GM19372 (cell line): ENCODE results near the gene WIPF1.
"Not testable (repeated sequence)": the region's sequence is repeated elsewhere in the genome, so short reads cannot be mapped to it uniquely, and the experiment has no call there.

Source experiments
- ATAC-seq: cut with Tn5 transposase; IDR thresholded peaks from one replicate; pipeline ENCODE4 v1.9.1; 2021; ENCODE audit warnings: mild to moderate bottlenecking, low read depth, moderate library complexity; ENCODE audit not compliant: unreplicated experiment

Gene WIPF1

GRCh38 chr2:174575124-174575776, 22.4 kb downstream of the WIPF1 start:
- no peak for ATAC-seq

DNA sequence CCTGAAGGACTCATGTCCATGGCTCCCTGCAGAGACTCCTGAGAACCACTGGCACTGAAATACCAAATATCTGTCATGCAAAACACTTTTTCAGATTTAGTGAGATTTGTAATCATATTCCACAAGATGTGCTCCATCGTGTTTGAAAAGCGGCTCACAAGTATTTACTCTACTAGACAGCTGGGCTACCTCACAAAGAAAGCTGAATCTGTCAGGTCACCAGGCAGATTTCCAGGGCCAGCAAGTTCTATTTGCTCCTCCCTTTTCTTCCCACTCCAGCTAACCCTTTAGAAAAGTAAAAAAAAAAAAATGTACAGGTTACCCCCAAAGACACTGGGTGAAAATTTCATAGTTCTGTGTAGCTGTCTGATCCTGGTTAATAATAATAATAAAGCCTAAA, 22.9 kb downstream of the WIPF1 start:
- no peak for ATAC-seq

DNA sequence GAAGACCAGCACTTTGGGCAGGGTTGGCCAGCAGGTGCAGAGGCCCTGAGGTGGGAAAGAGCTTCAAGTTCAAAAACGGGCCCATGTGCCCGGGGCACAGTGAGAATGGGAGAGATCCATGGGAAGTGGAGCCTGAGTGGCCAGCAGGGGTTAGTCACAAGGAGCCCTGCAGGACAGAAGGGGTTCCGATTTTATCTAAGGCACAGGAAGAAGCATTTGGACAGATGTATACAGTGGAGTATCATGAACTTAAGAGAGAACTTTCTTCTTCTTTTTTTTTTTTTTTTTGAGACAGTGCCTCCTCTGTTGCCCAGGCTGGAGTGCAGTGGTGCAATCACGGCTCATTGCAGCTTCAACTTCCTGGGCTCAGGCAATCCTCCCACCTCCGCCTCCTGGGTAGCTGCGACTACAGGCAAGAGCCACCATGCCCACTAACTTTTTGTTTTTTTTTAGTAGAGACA, 24.0 kb downstream of the WIPF1 start:
- ATAC-seq, result no peak

DNA sequence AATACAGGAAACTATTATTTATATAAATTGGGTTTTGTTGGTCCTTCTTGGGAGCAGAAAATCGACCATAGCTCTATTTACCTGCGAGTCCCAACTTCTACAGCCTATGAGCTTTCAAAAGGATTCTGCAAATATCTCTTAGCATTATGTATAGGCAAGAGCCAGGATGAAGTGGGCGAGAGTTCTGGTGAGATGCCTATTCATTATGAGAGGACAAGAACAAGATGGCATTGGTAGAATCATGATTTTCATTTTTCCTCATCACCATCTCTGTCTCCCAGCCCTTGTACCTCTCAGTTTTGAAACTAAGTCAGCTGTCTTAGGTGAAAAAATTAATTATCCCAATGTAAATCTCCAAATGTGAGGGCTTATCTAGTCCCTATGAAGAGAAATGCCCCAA, 25.0 kb downstream of the WIPF1 start:
- no peak for ATAC-seq

- ATAC-seq, result no peak
Observed at GRCh38 chr2:174571669-174572323, 25.8 kb downstream of the WIPF1 start.

GRCh38 chr2:174570318-174570958, 27.2 kb downstream of the WIPF1 start:
- ATAC-seq, result no peak

DNA sequence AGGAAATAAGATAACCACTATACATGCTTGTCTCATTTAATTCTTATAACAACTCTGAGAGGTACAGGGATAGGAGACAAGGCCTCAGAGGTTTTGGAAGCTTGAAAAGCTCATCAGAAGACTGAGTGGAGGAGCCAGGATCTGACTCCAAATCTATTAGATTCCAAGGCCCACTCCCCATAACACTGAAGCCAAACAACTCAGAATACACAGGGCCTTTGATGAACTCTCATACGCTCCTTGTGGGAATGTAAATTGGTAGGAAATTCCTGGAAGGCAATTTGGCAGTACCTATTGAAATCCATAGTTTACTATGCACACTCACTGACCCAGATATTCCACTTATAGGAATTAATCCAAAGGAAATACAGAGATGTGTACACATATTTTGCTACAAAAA, 27.9 kb downstream of the WIPF1 start:
- no peak for ATAC-seq

- no peak for ATAC-seq
Observed at GRCh38 chr2:174568425-174568824, 29.2 kb downstream of the WIPF1 start.

DNA sequence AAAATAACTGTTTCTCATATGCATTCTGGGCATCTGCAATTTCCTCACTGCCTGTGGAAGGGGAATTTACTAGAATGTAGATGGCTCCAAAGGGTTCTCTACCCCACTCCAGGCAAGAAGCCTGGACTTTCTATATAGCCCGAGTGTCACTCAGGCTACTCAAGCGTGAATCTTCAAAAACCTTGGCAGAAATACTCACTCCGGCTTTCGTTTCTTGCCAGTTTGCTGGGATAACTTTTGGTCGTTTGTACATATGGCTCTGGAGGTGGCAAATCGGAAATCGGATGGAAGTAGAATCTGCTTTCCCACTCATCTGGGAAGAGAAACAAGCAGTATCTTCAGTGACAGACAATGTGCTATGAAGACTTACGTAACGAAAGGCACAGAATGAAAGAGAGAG, 30.7 kb downstream of the WIPF1 start:
- ATAC-seq, result no peak

GRCh38 chr2:174563530-174564282, 33.9 kb downstream of the WIPF1 start:
- ATAC-seq, result no peak

DNA sequence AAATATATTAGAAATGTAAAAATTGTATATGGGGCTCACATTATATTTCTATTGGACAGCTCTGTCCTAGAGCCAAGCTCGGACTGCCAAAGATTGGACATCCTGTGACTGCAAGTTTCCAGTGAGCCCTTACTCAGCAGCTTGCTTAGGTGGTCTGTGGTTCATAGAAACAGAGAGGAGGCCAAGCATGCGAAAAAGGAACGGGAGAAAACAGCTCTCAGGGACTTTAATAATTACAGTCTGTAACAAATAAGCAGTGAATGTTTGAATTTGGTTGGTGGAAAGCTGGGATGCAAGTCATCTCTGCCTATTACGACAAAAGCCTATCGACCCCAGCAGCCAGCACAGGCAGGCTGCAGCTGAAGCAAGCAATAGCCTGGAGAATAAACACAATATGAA, 35.6 kb downstream of the WIPF1 start:
- no peak for ATAC-seq

DNA sequence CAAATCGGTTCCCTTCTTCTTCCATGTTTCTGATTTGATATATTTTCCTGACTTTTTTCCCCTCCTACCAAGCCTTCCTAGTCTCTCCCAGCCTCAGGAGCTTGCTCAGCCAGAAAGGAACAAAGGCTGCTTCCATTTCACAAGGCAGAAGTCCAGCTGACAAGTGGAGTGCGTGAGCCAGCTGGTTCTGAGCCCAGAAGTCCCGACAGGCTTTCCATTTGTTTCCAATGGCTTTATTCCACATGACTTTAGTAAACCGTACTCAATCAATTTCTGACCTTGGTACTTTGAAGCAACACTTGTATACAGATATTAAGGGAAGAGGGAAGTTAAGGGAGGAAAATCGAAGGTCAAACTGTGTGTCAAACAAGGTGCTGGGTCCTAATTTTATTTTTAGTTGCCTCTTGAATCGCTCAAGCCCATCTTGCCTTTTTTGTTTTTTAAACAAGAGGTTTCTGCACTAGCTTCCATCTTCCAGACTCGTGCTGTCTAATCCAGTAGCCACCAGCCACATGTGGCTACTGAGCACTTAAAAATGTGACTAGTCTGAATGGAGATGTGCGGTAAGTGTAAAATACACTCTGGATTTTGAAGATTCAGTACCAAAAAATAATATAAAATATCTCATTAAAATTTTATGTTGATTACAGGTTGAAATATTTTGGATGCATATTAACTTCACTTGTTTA, 36.2 kb downstream of the WIPF1 start:
- ATAC-seq, result no peak

GRCh38 chr2:174560737-174561136, 36.9 kb downstream of the WIPF1 start:
- no peak for ATAC-seq

- no peak for ATAC-seq
Observed at GRCh38 chr2:174555998-174556397, 41.6 kb downstream of the WIPF1 start.

DNA sequence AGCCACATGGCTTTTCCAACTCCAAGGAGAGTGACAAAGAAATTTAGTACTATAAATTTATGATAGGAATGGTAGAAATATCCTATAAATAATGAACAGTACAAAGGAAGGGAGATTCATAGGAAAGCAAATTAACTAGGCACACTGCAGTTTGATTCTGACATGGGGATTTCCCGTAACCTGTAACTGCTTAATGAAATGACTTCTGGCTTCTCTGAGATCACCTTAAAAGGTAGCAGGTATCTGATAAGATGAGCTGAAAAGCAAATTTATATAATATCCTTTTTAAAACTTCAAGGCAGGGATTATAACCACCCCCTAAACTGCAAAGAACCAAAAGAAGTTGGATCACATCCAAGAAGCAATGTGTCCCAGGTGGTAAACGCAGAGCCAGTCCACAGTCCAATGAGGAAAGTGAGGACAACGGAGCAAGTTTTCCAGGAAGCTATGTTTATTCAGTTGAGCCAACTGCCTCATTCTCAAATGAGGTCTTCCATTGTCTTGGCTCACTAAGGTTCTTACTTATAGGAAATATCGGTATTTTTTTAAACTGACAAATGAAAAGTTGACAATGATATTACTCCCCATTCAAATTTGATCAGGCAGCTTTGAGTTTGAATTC, 43.0 kb downstream of the WIPF1 start:
- no peak for ATAC-seq

DNA sequence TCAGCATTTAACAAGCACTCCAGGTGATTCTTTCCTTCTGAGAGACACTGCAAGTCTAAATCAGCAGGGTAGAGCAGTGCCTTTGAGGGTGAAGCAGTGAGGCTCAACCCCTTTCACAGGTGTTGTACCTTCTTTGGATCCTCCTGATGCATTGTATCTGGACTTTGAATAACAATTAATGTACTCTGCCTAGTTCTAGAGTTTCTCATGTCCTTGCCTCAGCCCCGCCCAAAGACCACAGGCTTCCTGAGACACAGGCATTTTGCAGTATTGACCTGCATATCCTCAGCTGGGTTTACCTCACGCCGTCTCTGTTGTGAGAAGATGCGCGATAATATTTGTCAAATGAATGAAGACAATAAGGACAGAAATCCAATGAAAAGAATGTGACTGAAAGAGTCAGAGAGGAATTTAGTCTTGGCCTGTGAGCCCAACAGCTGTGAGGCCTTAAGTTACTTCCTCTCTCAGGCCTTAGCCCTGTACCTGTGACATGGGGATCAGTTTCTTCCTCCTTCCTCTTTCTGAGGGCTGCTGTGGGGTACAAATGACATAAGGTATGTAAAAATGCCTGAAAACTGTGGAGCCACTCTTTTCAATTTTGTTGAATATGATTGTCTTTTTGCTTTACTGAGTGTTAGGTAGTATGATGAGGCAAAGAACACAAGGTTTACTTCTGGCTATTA, 43.7 kb downstream of the WIPF1 start:
- ATAC-seq, result no peak

GRCh38 chr2:174552880-174553279, 44.7 kb downstream of the WIPF1 start:
- ATAC-seq, result no peak

DNA sequence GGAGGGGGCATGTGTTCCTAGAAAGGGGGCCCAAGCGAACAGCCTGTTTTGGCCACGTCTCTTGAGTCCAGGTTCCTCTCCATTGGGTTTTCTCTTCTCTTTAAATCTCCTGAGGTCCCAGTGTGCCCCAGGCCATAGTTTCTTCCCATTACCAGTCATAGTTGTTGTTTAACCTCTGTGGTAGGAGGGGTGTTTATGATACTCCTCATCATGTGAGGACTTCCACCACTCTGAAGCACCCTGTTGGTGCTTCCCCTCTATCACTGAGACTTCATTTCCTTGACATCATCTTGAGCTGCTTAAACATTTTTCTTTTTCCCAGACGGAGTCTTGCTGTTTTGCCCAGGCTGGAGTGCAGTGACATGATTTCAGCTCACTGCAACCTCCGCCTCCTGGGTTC, 45.9 kb downstream of the WIPF1 start:
- ATAC-seq, result no peak

DNA sequence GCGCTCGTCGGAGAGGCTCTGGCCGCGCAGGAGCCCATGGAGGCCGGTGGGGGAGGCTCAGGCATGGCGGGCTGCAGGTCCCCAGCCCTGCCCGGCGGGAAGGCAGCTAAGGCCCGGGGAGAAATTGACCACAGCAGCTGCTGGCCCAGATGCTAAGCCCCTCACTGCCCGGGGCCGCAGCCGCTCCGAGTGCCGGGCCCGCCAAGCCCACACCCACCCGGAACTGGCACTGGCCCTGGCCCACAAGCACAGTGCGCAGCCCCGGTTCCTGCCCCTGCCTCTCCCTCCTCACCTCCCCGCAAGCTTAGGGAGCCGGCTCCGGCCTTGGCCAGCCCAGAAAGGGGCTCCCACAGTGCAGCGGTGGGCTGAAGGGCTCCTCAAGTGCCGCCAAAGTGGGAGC, 49.0 kb downstream of the WIPF1 start:
- not testable (repeated sequence) for ATAC-seq

DNA sequence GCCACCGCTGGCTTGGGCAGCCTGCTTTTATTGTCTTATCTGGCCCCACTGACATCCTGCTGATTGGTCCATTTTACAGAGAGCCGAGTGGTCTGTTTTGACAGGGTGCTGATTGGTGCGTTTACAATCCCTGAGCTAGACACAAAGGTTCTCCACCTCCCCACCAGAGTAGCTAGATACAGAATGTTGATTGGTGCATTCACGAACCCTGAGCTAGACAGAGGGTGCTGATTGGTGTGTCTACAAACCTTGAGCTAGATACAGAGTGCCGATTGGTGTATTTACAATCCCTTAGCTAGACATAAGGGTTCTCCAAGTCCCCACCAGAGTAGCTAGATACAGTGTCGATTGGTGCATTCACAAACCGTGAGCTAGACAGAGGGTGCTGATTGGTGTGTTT, 49.6 kb downstream of the WIPF1 start:
- not testable (repeated sequence) for ATAC-seq
